Vagina (tissue), 2 donors: ENCODE data around the gene LPA. TPM values are rescaled to one million over a fixed set of nuclear protein-coding genes. Genes with fewer than 3 reads are reported as not detected.
A peak's percentile ranks its signal among the peaks of the same experiment; 100 is the strongest.

Experiments
- DNase-seq, 2 donors: peaks; one replicate each; pipeline ENCODE4 v3.0.0-alpha.2; 2017; ENCODE audit errors: extremely low spot score in 2 of 2
- H3K27ac ChIP-seq: fragments of 200-600 bp; sonication (generic); one replicate; pipeline ENCODE4 v1.5.1; 2019
- H3K27me3 ChIP-seq: fragments of 200-600 bp; sonication (generic); one replicate; pipeline ENCODE4 v1.5.1; 2019
- H3K36me3 ChIP-seq, 2 donors: fragments of 200-600 bp; sonication (generic); one replicate each; pipeline ENCODE4 v1.5.1; 2017 to 2019
- H3K4me1 ChIP-seq: fragments of 200-600 bp; sonication (generic); one replicate; pipeline ENCODE4 v1.5.1; 2019
- H3K4me3 ChIP-seq, 2 donors: fragments of 200-600 bp; sonication (generic); 1 replicate in 1 of 2; 2 replicates in 1 of 2; pipeline ENCODE4 v1.5.1; 2016 to 2019
- H3K9me3 ChIP-seq: fragments of 200-600 bp; sonication (generic); one replicate; pipeline ENCODE4 v1.5.1; 2019
- POLR2A ChIP-seq, 2 donors: fragments of 450-650 bp; IDR thresholded peaks; one replicate each; pipeline ENCODE4 v1.6.1; 2017; ENCODE audit warnings: antibody characterized with exemption in 2 of 2, mild to moderate bottlenecking in 2 of 2, moderate library complexity in 2 of 2
- POLR2AphosphoS5 ChIP-seq, 2 donors: sonication (generic); formaldehyde crosslinking; IDR thresholded peaks; one replicate each; pipeline ENCODE4 v1.9.0; 2017; ENCODE audit warnings: antibody characterized with exemption in 2 of 2, mild to moderate bottlenecking in 2 of 2, low read depth in 1 of 2; ENCODE audit not compliant: insufficient read depth in 1 of 2
- intact Hi-C: fragments of 100-400 bp; cut with DNase I; formaldehyde crosslinking; loops from one replicate; pipeline ENCODE4 v1.15.1; 2023
- total RNA-seq: library from RNA; depleted of rRNA; stranded (reverse); fragments of >200 nt; gene quantifications from one replicate; pipeline ENCODE4 v1.2.3, GENCODE V29; 2016
- TF ChIP-seq, protein P1 (sequence below), 3 experiments: fragments of 450-650 bp in 2 of 3; fragments of 200-600 bp in 1 of 3; sonication (generic) in 1 of 3; IDR thresholded peaks; one replicate each; pipeline ENCODE4 v1.5.1; 2017 to 2019; ENCODE audit warnings: antibody characterized with exemption in 3 of 3, mild to moderate bottlenecking in 2 of 3, moderate library complexity in 2 of 3

Gene LPA
- total RNA-seq, 1 donor from 2014 or later: 0.49 TPM

GRCh38 chr6:160505970-160506369 lies 158.1 kb downstream of the LPA start:
- Histone ChIP-seq H3K36me3 (no peaks in the 10 kb centered on the region), H3K9me3 (peaks cover 7% of the 10 kb centered on the region), H3K27me3 (no peaks in the 10 kb centered on the region), H3K27ac (no peak overlapping the region), H3K4me3 (no peak overlapping the region), H3K4me1 (no peaks in the 10 kb centered on the region)
- intact Hi-C loops: no loop called here
- TF ChIP-seq POLR2AphosphoS5 (IDR thresholded peaks at IDR 0.05; ENCODE audit: insufficient read depth in 1 of 2, low read depth in 1 of 2) (no peak), POLR2A (IDR thresholded peaks at IDR 0.05) (no peak)
- TF ChIP-seq, protein P1, sequence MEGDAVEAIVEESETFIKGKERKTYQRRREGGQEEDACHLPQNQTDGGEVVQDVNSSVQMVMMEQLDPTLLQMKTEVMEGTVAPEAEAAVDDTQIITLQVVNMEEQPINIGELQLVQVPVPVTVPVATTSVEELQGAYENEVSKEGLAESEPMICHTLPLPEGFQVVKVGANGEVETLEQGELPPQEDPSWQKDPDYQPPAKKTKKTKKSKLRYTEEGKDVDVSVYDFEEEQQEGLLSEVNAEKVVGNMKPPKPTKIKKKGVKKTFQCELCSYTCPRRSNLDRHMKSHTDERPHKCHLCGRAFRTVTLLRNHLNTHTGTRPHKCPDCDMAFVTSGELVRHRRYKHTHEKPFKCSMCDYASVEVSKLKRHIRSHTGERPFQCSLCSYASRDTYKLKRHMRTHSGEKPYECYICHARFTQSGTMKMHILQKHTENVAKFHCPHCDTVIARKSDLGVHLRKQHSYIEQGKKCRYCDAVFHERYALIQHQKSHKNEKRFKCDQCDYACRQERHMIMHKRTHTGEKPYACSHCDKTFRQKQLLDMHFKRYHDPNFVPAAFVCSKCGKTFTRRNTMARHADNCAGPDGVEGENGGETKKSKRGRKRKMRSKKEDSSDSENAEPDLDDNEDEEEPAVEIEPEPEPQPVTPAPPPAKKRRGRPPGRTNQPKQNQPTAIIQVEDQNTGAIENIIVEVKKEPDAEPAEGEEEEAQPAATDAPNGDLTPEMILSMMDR (IDR thresholded peaks at IDR 0.05): no peak
- DNase-seq: no peak

- H3K4me3 ChIP-seq: no peak overlapping the region
- peaks cover 7% of the 10 kb centered on the region for H3K9me3 ChIP-seq
- TF ChIP-seq POLR2A (IDR thresholded peaks at IDR 0.05) (no peak), POLR2AphosphoS5 (IDR thresholded peaks at IDR 0.05; ENCODE audit: insufficient read depth in 1 of 2, low read depth in 1 of 2) (no peak)
- TF ChIP-seq, protein P1 (IDR thresholded peaks at IDR 0.05): no peak
- no peaks in the 10 kb centered on the region for H3K27me3 ChIP-seq
- no peaks in the 10 kb centered on the region for H3K36me3 ChIP-seq
- no peak overlapping the region for H3K27ac ChIP-seq
- no peaks in the 10 kb centered on the region for H3K4me1 ChIP-seq
- DNase-seq: no peak
- intact Hi-C loops: no loop called here
Observed at GRCh38 chr6:160500639-160501038, 163.4 kb downstream of the LPA start.

DNA sequence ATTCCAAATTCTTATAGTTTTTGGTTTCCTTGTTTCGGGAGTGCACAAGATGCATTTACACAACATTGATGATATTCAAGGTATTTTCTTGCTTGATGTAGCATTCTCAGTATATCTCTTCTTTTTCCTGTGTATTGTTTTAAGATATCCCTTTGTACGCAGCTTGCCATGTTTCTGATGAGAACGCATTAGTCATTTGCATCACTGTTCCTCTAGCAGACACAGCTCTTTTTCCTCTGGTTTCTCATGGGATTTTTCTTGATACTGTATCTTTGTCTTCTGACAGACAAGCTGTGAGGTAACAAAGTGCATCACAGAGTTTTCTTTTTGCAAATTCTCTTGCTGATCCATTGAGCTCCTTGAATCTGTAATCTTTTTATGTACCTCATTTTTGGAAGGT lies 169.5 kb downstream of the LPA start:
- no peak for TF ChIP-seq POLR2A (IDR thresholded peaks at IDR 0.05)
- H3K9me3 ChIP-seq: no peaks in the 10 kb centered on the region
- intact Hi-C loops: no loop called here
- H3K4me1 ChIP-seq: no peaks in the 10 kb centered on the region
- DNase-seq: no peak
- no peak overlapping the region for H3K27ac ChIP-seq
- no peak overlapping the region for H3K4me3 ChIP-seq
- no peaks in the 10 kb centered on the region for H3K27me3 ChIP-seq
- H3K36me3 ChIP-seq: no peaks in the 10 kb centered on the region

DNA sequence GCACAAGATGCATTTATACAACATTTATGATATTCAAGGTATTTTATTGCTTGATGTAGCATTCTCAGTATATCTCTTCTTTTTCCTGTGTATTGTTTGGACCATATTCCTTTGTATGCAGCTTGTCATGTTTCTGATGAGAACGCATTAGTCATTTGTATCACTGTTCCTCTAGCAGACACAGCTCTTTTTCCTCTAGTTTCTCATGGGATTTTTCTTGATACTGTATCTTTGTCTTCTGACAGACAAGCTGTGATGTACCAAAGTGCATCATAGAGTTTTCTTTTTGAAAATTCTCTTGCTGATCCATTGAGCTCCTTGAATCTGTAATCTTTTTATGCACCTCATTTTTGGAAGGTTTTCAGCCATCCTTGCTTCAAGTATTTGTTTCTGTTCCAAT lies 175.0 kb downstream of the LPA start:
- H3K9me3 ChIP-seq: no peaks in the 10 kb centered on the region
- intact Hi-C loops: no loop called here
- TF ChIP-seq POLR2AphosphoS5 (IDR thresholded peaks at IDR 0.05; ENCODE audit: insufficient read depth in 1 of 2, low read depth in 1 of 2) (no peak), POLR2A (IDR thresholded peaks at IDR 0.05) (no peak)
- TF ChIP-seq, protein P1 (IDR thresholded peaks at IDR 0.05): no peak

GRCh38 chr6:160487116-160487515 lies 177.0 kb downstream of the LPA start:
- Histone ChIP-seq H3K27me3 (no peaks in the 10 kb centered on the region), H3K36me3 (no peaks in the 10 kb centered on the region), H3K27ac (no peak overlapping the region), H3K9me3 (no peaks in the 10 kb centered on the region), H3K4me1 (no peaks in the 10 kb centered on the region), H3K4me3 (no peak overlapping the region)
- TF ChIP-seq POLR2A (IDR thresholded peaks at IDR 0.05): no peak
- TF ChIP-seq, protein P1 (IDR thresholded peaks at IDR 0.05): no peak
- no peak for TF ChIP-seq POLR2AphosphoS5 (IDR thresholded peaks at IDR 0.05; ENCODE audit: insufficient read depth in 1 of 2, low read depth in 1 of 2)
- DNase-seq: peak in 1 of 2 donors; percentile 78
- intact Hi-C loops: no loop called here

More for the DNA sequence above, 175.0 kb downstream of the LPA start:
- DNase-seq: no peak
- H3K4me3 ChIP-seq: no peak overlapping the region
- no peaks in the 10 kb centered on the region for H3K4me1 ChIP-seq
- H3K27me3 ChIP-seq: no peaks in the 10 kb centered on the region
- no peak overlapping the region for H3K27ac ChIP-seq
- no peaks in the 10 kb centered on the region for H3K36me3 ChIP-seq

Other genes starting within 250 kb of the LPA start
- gene PLG, start 38.0 kb upstream of the LPA start, total RNA-seq: not detected